ENCODE data around the gene RPL36A. TPM values are rescaled to one million over a fixed set of nuclear protein-coding genes. Genes with fewer than 3 reads are reported as not detected.

Gene RPL36A
- total RNA-seq, 2 donors from 2014 or later, result 369 to 821 TPM

GRCh38 chrX:101357166-101357795 lies 33.5 kb upstream of the RPL36A start:
- no peaks in the 10 kb centered on the region for H3K36me3 ChIP-seq (replicated peaks in 1 of 2; ENCODE audit: insufficient read depth in 1 of 2, low read depth in 2 of 2)
- TF ChIP-seq CTCF (IDR thresholded peaks at IDR 0.05) (peak; percentile 16 to 51 (median 33)), POLR2A (IDR thresholded peaks at IDR 0.05) (no peak)
- DNase-seq, result peak; percentile 11 to 45 (median 24)
- 27 to 33% methylated on average over 3 to 5 of the region's 5 CpGs for WGBS, 2 donors
- no peaks in the 10 kb centered on the region for H3K9me3 ChIP-seq
- ATAC-seq, result no peak
- no peak overlapping the region for H3K27ac ChIP-seq
- H3K27me3 ChIP-seq, result no peaks in the 10 kb centered on the region
- H3K4me3 ChIP-seq, result no peak overlapping the region
- intact Hi-C loops (cut with DNase I), result no loop called here
- H3K4me1 ChIP-seq, result no peaks in the 10 kb centered on the region

- intact Hi-C loops (cut with DNase I), result no loop called here
- Histone ChIP-seq H3K4me1 (no peaks in the 10 kb centered on the region), H3K36me3 (replicated peaks in 1 of 2; ENCODE audit: insufficient read depth in 1 of 2, low read depth in 2 of 2) (no peaks in the 10 kb centered on the region), H3K9me3 (no peaks in the 10 kb centered on the region), H3K27ac (no peak overlapping the region), H3K27me3 (no peaks in the 10 kb centered on the region), H3K4me3 (no peak overlapping the region)
- DNase-seq (no peak), ATAC-seq (no peak)
- no peak for TF ChIP-seq CTCF (IDR thresholded peaks at IDR 0.05)
- TF ChIP-seq POLR2A (IDR thresholded peaks at IDR 0.05), result no peak
- WGBS, 2 donors, result 50 to 80% methylated on average over 1 of the region's 1 CpG
Measured at GRCh38 chrX:101359966-101360365, 30.8 kb upstream of the RPL36A start.

- no peak for ATAC-seq
- no peaks in the 10 kb centered on the region for H3K4me1 ChIP-seq
Measured at GRCh38 chrX:101360390-101360789, 30.4 kb upstream of the RPL36A start.

GRCh38 chrX:101362116-101362515 lies 28.7 kb upstream of the RPL36A start:
- H3K27ac ChIP-seq, result no peak overlapping the region
- H3K4me1 ChIP-seq, result no peaks in the 10 kb centered on the region
- no peaks in the 10 kb centered on the region for H3K9me3 ChIP-seq
- no peak overlapping the region for H3K4me3 ChIP-seq
- no peak for ATAC-seq
- 71 to 74% methylated on average over 2 to 3 of the region's 3 CpGs for WGBS, 2 donors
- TF ChIP-seq POLR2A (IDR thresholded peaks at IDR 0.05) (no peak), CTCF (IDR thresholded peaks at IDR 0.05) (no peak)
- intact Hi-C loops (cut with DNase I), result no loop called here
- no peaks in the 10 kb centered on the region for H3K36me3 ChIP-seq (replicated peaks in 1 of 2; ENCODE audit: insufficient read depth in 1 of 2, low read depth in 2 of 2)
- no peaks in the 10 kb centered on the region for H3K27me3 ChIP-seq
- no peak for DNase-seq

More at GRCh38 chrX:101360390-101360789, 30.4 kb upstream of the RPL36A start:
- DNase-seq, result no peak
- Histone ChIP-seq H3K36me3 (replicated peaks in 1 of 2; ENCODE audit: insufficient read depth in 1 of 2, low read depth in 2 of 2) (no peaks in the 10 kb centered on the region), H3K9me3 (no peaks in the 10 kb centered on the region), H3K27ac (no peak overlapping the region), H3K27me3 (no peaks in the 10 kb centered on the region), H3K4me3 (no peak overlapping the region)
- WGBS, 2 donors, result 65 to 71% methylated on average over 7 of the region's 7 CpGs
- intact Hi-C loops (cut with DNase I), result no loop called here
- TF ChIP-seq POLR2A (IDR thresholded peaks at IDR 0.05) (no peak), CTCF (IDR thresholded peaks at IDR 0.05) (no peak)

GRCh38 chrX:101362757-101363156 lies 28.1 kb upstream of the RPL36A start:
- H3K27me3 ChIP-seq, result no peaks in the 10 kb centered on the region
- H3K27ac ChIP-seq, result no peak overlapping the region
- ATAC-seq (no peak), DNase-seq (no peak)
- H3K4me1 ChIP-seq, result no peaks in the 10 kb centered on the region
- intact Hi-C loops (cut with DNase I), result no loop called here
- TF ChIP-seq CTCF (IDR thresholded peaks at IDR 0.05) (no peak), POLR2A (IDR thresholded peaks at IDR 0.05) (no peak)
- H3K4me3 ChIP-seq, result no peak overlapping the region
- no peaks in the 10 kb centered on the region for H3K9me3 ChIP-seq
- H3K36me3 ChIP-seq (replicated peaks in 1 of 2; ENCODE audit: insufficient read depth in 1 of 2, low read depth in 2 of 2), result no peaks in the 10 kb centered on the region

All from body of pancreas (tissue), 4 donors.